NCI-H1694 (cell line): Measurements from ENCODE around the gene LYSET.
"Not testable (repeated sequence)": the region's sequence is repeated elsewhere in the genome, so short reads cannot be mapped to it uniquely, and the experiment has no call there.

Source experiments
- DNase-seq: peaks from one replicate; lab custom pipeline; 2025; lab: John Stamatoyannopoulos, UW

LYSET gene

DNA sequence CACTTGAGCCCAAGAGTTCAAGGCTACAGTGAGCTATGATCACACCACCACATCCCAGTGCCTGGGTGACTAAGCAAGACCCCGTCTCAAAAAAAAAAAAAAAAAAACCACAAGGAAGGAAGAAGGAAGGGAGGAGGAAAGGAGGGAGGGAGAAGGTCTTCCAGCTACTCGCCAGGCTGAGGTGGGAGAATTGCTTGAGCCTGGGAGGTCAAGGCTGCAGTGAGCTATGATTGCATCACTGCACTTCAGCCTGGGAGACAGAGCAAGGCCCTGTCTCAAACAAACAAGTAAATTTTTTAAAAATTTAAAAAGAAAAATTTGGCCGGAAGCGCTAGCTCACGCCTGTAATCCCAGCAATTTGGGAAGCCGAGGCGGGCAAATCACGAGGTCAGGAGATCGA lies 16.5 kb upstream of the LYSET start:
- not testable (repeated sequence) for DNase-seq

GRCh38 chr14:93169619-93170018 lies 15.5 kb upstream of the LYSET start:
- not testable (repeated sequence) for DNase-seq

- DNase-seq, result not testable (repeated sequence)
These were observed 15.0 kb upstream of the LYSET start for GRCh38 chr14:93170141-93170540.

DNA sequence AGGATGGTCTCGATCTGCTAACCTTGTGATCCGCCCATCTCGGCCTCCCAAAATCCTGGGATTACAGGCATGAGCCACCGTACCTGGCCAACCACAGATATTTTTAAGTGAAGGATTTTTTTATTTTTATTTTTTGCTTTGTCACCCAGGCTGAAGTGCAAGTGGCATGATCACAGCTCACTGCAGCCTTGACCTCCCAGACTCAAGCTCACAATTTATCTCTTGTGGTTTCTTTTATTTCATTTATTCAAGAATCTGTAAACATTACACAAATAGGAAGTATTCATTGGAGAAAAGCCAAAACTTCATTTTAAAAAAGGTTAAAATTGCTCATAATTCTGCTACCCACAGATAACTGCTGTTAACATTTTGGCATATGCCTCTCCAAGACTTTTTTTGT lies 13.7 kb upstream of the LYSET start:
- DNase-seq, result no peak

- no peak for DNase-seq
These were observed 11.1 kb upstream of the LYSET start for GRCh38 chr14:93173943-93174395.

GRCh38 chr14:93174731-93175130 lies 10.4 kb upstream of the LYSET start:
- not testable (repeated sequence) for DNase-seq

DNA sequence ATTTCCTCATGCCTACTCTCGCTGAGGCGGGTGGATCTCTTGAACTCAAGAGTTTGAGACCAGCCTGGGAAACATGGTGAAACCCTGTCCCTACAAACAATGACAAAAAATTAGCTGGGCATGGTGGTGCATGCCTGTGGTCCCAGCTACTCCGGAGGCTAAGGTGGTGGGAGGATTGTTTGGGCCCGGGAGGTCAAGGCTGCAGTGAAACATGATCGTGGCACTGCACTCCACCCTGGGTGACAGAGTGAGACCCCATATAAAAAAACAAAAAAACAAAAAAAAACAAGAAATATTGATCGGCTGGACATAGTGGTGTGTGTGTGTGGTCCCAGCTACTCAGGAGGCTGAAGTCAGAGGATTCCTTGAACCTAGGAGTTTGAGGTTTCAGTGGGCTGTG lies 9.6 kb upstream of the LYSET start:
- DNase-seq, result no peak

DNA sequence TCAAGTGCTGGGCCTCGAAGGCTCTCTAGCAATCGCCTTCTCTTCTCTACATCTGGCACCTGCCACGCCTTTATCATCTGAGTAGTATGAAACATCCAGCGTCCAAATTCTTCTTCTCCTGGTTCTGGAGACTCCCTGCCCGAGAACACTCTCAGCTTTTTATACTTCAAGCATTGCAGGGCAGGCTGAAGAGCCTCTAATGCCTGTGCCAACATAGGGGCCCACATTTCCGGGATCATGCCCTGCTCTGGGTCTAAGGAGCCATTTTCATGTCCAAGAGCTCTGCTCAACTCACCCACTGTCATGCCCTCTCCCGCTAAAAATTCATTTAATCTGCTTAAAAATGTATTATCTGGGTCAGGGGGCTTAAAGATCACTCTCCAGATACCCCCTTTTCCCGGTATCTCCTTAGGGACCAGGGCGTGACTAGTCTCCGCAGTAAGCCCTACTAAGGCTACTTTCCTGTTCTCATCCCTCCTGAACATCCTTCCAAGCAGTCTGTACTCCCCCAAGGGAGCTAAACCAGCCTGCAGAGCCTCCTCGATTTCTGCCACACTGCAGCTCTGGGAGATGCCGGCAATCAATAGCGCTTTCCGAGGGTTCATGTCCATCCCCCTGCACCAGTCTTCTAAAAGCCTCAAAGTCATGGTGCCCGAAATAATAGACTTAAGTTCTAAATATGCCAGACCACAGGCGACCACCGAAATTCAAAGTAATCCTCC lies 1.4 kb upstream of the LYSET start:
- no peak for DNase-seq

- no peak for DNase-seq
These were observed 218 bp downstream of the LYSET start for GRCh38 chr14:93185349-93185720.

DNA sequence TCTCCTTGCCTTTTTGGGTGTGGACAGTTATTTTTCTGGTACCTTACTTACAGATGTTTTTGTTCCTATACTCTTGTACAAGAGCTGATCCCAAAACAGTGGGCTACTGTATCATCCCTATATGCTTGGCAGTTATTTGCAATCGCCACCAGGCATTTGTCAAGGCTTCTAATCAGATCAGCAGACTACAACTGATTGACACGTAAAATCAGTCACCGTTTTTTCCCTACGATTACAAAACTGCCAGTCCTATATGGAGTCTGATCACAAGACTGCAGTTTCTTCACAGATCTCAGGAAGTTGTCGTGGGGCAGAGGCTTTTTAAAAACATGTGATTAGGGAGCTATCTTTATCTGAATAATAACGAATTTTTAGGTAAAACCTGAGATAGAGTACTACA lies 1.3 kb downstream of the LYSET start:
- DNase-seq, result no peak

- DNase-seq, result no peak
These were observed 1.8 kb downstream of the LYSET start for GRCh38 chr14:93186956-93187355.

DNA sequence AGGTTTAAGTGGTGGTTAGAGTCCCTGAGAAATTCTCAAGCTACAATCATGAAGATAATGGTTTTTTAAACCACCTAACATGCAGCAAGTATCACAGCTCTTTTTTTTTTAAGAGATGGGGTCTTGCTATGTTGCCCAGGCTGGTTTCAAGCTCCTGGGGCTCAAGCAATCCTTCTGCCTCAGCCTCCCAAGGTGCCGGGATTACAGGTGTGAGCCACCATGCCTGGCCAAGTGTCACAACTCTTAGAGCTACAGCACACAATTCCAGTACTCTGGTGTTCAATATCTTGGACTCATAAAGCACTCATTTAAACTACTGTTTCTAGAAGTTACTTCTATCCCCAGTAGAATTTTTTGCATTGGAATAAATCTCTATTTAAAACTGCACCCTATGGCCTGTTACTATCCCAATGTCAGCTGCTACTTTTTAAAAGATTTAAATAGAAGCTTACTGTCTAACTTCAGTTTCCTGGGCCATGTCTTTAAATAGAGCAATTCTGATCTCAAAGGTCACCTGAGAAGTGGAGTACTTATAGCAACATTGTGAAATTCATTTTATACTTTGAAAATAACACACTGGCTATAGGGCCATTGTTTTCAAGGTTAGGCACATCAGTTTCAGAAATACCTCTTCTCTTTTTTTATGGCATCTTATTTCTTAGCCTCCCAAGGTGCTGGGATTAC lies 10.3 kb downstream of the LYSET start:
- DNase-seq, result no peak

DNA sequence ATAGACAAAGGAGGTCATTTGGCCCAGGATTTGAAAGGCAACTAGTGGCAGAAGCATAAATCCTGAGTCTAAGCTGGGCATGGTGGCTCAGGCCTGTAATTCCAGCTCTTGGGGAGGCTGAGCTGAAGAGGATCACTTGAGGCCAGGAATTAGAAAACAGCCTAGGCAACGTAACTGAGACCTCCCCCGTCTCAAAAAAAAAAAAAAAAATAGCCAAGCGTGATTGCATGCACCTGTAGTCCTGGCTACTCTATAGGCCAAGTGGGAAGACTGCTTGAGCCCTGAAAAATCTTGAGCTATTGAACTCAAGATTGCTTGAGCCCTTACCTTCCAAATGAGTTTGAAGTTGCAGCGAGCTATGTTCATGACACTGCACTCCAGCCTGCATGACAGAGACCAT lies 13.9 kb downstream of the LYSET start:
- no peak for DNase-seq

- no peak for DNase-seq
These were observed 15.4 kb downstream of the LYSET start for GRCh38 chr14:93200553-93200952.

- DNase-seq, result no peak
These were observed 16.1 kb downstream of the LYSET start for GRCh38 chr14:93201155-93201704.

DNA sequence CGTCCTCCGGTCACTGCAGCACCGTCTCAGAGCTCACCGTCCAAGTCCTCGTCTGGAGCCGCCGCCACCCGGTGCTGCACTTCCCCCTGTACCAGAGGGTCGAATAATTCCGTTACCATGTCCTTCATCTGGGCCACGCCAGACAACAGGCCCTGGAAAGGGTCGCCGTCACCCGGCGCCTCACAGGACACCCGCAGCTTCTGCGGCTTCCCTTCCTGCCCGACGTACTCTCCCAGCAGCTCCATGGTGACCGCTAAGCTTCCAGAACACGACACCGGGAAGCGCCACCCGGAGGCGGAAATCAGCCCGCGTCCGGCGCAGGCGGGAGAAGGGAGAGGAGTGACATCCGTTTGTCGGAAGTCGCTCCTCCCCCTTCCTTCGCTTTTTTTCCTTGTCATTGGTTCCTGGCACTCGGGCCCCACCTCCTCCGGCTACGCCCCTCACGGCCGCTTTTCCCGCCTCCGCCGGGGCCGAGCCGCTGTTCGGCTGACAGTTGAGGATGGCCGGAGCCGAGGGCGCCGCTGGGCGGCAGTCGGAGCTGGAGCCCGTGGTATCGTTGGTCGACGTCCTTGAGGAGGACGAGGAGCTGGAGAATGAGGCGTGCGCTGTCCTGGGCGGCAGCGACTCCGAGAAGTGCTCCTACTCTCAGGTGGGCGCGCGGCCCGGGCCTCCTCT lies 21.8 kb downstream of the LYSET start, which contains the start of the genes GON7 and UBR7:
GON7 (minus strand) TSS at position 273 of the 675 bp plus-strand sequence; CDS start at position 245, 28 bp downstream.
UBR7 (plus strand) TSS at position 464 of the 675 bp plus-strand sequence; CDS start at position 500, 36 bp downstream.
- peak; percentile 99 for DNase-seq

DNA sequence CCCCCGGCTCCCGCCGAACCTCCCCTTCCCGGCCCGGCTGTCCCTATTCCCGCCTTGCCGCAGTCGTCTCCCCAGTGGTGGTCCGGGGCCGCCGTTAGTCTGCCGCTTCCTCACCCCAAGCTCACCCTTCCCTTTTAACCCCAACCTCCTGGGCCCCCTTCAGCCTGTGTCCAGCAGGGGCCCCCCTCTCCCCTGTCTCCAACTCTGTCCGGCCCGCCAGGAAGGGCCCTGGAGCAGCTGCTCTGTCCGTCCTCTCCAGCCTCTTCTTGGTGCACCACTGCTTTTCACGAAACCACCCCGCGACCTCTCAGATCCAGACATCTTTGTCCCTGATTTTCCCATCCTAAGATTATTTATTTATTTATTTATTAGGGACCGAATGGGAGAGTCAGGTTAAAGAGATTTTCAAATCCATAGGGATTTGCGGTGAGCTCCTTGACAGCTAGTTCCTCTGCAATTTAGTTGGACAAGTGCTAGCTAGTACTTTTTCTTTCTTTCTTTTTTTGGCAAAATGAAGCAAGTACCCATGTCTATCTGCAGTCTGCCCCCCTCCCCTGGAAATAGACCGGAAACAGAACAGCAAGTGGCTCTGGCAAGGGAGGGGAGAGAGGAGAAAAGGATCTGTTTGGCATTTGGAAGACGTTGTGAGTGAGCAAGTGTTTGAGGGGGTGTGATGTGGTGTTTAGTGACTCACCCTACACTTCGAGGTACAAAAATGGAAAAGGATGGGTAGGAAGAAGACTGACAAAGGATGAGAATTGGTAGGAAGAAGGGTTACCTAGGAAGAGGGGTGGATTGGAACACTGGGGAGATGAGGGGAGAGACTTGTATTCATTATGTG lies 22.6 kb downstream of the LYSET start:
- DNase-seq, result no peak

DNA sequence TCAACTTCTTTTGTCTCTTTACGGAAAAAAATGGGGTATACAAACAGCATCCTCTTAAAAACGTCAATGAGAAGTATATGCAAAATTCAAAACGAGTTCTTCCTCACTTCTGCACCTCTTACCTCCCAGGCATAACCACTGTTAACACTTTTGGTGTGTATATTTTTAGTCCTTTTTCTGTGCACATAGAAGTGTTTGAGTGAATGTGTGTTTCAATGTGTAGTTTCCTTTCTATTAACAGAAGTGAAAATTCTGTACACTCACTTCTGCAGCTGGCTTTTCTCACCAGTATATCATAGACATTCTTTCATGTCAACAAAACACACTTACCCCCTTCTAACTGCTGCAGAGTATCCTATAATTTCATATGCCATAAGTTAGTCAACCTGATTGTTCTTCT lies 27.3 kb downstream of the LYSET start:
- no peak for DNase-seq

DNA sequence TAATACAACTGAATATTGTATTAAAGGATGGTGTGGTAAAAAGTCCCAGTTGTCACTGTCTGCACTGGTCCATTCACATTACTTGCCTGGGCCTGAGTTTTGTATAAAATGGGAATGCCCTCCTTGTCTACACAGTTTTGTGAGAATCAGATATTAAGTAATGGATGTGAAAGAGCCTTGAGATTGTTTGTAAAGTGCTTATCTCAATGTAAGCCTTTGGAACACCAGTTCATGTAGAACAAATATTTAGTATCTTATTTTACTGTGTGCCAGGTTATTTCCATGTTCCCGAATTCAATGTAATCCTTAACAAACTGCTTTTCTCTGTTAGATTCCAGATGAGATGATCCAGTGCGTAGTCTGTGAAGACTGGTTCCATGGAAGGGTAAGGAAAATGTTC lies 29.5 kb downstream of the LYSET start:
- no peak for DNase-seq

DNA sequence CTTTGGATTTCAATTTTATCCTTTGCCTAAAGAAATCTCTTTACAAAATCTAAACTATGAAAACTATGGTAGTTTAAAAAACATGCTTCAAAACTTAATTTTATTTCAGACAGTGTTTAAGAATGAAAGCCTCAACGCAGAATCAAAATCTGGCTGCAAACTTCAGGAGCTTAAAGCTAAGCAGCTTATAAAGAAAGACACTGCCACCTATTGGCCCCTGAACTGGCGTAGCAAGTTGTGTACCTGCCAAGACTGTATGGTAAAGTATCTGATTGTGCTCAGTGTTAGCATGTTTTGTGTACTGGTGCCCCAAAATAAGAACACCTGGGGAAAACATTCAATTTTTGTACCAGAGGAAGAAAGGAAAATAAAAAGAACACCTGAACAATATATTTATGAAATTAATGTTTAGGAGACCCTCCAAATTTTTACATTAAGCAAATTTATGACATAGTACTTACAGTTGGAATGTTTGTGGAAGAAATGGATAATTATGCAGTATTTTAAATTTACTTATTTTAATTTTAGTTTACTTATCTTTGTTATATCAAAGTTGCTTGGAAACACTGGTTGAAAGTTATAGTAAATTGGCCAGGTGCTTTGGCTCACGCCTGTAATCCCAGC lies 34.1 kb downstream of the LYSET start:
- peak; percentile 76 for DNase-seq

DNA sequence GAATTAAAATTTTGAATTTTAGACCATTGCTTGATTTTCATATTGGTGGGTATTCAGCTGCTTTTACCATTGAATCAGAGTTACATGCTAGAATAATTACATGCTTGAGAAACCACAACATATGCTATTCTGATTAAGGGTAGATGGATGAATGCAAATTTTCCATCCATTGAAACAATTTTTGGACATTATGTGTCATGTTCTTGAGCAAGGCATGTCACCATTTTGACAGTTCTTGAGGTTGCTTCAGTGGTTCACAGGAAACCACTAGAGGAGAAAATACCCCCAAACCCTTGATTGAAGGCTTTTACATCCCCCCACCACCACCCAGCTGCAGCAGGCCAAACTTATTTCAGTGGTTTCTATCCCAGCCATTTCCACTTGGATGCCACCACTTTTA lies 35.4 kb downstream of the LYSET start:
- no peak for DNase-seq
